ENCODE data around the gene NUP88. TPM values are rescaled to one million over a fixed set of nuclear protein-coding genes. Genes with fewer than 3 reads are reported as not detected.

The NUP88 gene
- polyA plus RNA-seq, 5 donors, result 54.1 to 82.8 (median 63.8) TPM

GRCh38 chr17:5422505-5422904, 3.0 kb upstream of the NUP88 start:
- DNase-seq, result no peak

GRCh38 chr17:5419959-5420653, 644 bp upstream of the NUP88 start, which contains the start of gene RPAIN:
TSS of gene RPAIN (plus strand) at chr17:5420182. CDS start at chr17:5420211, 29 bp downstream.
- peak in 1 of 2 donors; percentile 7 for DNase-seq

DNA sequence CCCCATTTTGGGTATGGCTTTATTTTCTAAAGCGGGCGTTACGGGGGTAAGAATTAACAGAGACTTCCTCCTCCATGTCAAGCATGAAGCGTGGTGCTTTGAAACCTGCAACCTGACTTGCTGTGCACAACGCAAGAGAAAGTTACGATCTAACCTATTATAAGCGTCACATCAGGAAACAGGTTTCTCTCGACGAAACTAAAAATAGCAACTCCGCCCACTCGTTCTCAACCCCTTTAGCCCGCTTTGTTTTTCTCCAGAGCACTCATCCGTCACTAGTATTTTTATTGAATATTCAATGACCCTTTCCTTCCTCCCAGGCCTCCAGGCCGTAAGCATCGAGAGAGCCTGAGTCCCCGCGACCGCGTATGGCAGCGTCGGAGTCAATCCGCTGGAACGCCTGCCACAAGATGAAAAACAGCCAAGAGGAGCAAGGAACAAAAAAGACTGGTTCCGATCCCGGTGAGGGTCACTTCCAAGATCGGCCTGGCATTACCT, 555 bp downstream of the NUP88 start:
- DNase-seq, result peak; percentile 16 to 33

DNA sequence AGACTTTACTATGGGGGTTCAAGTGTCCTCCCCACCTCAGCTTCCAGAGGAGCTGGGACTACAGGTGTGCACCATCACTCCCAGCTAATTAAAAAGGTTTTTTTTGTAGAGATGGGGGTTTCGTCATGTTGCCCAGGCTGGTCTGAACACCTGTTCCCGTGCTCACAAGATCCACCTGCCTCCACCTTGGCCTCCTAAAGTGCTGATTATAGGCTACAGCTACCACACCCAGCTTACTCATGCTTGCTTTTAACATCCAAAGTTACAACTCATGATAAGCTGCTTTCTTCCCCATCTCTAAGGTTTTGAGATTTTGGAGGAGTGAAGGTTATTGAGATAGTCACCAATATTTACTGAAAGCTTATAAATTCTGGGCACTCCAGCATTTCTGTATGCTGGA, 2.6 kb downstream of the NUP88 start:
- DNase-seq, result no peak

- DNase-seq, result no peak
These were observed 5.8 kb downstream of the NUP88 start for GRCh38 chr17:5413682-5414081.

DNA sequence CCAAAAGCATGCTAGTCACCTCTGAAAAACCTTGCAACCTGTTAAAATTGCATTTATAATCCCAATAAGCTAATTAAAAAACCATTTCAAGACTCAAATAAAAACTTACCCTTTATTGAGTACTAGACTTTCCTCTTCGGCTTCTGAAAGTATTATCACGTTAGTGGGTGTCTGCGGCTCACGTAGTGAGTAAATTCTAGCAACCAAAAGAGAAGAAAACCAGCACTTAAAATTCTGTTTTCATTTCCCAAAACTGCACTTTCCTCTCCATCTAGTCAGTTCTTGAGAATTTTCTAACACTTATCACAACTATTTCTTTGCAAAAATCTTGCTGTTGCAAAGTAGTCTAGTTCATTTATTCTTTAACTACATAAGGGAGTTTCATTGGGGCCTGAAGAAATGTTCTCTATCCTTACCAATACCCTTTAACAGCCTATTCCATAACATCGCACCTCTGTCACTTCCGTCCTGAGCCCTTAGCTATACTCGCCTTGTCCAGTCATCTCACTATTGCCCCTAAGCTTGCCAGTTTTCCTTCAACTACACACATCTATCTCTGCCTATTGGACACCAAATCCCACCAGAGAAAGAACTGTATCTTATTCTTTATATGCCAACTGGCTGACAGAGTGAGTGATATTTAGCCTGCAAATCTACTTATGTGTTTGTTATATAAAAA, 8.7 kb downstream of the NUP88 start:
- no peak for DNase-seq

DNA sequence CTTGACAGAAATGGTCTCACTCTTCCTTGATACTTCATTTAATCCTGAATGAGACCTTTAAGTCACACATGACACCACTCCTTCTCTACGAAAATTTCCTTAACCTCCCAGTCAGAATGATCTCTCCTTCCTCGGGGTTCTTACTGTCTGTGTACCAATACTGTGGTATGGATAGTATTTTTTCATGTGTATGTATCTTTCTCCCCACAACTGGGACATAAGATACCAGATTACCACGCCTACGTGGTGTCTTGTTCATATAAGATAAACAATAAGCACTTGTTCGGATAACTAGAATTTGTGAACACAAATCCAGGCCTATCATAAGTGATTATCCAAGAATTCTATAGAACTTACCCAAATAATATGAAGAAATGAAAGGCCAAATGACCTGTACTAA, 11.3 kb downstream of the NUP88 start:
- DNase-seq, result no peak

- DNase-seq, result no peak
These were observed 14.1 kb downstream of the NUP88 start for GRCh38 chr17:5405400-5405799.

GRCh38 chr17:5399767-5400166, 19.7 kb downstream of the NUP88 start:
- DNase-seq, result no peak

GRCh38 chr17:5396612-5397011, 22.9 kb downstream of the NUP88 start:
- no peak for DNase-seq

DNA sequence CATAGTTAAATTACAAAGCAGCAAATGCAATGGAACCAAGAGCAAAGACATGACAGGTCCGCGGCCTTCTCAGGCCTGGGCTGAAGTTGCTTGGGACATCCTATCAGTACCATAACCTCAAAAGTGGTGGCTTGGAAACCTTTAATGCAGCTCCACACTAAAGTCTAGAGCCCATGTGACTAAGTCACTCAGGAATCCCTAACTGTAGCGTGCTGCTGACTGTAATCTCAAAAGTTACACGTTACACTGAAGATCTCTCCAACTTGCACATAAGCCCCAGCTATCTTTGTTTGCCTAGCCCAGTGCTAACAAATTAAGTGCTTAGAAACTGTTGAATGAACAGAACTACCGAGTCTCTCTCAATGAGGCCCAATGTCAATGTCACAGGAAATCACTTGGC, 27.8 kb downstream of the NUP88 start:
- no peak for DNase-seq

DNA sequence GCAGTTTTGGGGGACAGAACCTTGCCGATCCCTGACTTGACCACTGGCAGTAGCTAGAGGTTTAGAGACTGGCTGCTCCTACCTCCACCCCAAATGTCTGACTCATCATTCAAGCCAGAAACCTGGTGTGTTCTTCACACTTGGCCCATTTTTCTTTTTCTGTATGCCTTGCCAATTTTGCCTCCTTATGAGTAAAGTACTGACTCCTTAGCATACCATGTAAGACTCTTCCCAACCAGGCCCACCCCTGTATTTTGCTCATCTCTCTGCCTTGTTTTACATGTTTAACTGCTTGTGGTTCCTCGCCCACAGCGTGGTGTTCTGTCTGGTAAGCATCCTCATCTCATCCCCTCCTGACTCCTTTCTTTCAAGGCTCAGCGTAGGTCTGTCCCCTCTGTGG, 37.9 kb downstream of the NUP88 start:
- no peak for DNase-seq

DNA sequence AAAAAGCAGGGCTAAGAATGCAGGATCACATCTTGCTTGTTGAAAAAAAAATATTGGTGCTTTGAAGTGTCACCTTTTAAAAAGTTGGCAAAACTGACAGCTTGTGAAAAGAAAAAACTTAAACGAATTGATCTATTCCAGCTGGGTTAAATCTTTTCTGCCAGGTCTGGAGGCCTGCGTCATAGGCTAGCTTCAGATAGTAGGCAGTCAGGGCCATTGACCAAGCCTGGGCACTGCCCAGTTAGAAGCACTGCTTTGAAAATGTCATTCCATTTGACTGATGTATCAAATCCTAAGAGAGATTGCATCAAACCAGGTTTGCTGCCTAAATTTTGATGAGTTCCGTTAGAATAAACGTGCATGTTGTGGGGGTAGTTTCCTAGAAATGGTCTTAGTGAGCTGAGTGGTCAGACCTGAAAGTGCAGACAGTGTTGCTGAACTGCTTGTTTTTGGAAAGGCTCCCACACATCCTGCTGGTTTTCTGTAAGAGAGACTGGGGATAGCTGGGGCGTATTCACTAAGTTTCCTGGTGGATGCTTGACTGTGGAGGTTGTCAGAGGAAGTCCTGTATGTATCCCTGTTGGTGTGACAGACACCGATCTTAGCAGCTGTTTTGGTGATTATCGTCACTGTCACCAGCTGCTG, 38.8 kb downstream of the NUP88 start:
- no peak for DNase-seq

DNA sequence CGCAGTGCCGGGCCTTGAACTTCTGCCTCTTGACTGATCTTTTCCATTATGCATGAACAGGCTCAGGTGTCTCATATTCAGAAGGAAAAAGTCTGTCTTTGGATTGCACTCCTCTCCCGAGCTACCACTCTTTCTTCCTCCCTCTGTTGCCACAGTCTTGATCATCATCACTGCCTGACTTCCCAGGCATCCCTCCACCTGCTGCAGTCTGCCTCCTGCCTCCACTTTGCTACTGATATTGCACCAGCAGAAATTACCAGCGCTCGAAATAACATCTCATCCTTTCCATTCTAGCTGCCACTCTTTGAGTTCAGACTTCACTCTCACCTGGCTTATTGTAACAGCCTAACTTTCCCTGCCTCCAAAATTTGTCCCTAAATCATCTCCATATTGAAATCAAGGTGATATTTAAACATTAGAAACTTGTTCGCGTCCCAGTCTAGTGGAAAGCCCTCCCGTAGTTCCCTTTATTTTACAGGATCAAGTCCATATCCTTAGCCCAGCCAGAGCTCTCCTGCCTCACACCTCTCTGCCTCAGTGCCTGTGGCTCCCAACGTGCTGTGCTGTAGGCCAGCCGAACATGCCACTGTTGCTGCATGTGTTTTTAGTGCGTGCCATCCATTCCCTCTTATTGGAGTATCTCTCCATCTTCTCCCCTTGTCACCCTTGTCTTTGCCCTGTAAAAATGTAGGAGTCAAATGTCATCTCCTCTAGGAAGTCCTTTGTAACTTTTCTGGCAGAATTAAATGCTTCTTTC, 39.9 kb downstream of the NUP88 start:
- no peak for DNase-seq

DNA sequence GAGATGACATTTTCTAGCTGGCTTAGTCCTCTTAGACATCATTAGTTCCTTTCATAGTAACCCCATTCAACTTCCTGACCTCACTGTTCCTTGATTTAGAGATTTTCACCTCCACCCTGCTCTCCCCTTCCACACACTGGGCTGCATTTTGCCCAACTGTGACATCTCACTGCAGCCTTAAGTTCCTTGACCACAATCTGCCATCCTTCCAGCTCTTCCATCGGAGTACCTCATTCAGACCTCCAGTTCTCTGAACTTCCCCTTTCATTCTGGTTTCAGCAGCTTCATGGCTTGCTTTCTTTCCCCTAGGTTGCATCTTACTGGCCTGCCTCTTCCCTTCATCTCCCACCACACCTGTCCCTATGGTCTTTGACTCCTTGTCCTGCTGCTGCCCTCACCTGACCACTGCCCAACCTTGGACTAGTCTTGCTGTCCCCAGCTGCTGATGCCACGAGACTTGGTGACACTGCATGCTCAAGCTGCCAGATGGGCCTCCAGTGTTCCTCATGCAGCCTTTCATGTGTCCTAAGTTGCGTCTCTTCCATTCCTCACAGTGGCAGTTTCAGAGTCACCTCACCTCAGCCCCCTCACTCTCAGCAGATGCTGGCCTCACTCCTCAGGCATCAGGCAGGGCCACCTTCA, 40.8 kb downstream of the NUP88 start:
- DNase-seq, result no peak

DNA sequence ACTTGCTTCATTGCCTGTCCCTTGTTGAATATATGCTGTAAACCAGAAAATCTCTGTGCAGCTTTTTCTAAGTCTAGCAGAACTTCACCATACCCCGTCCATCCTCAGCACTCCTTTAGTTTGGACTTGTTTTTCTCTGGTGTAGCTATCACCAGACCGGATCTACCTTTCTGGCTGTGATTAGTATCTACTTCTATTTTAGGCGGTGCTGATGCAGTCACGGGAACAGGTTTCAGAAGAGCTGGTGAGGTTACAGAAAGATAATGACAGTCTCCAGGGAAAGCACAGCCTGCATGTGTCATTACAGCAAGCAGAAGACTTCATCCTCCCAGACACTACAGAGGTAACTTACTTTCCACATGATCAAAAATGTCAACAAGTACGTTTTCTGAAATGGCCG, 46.4 kb downstream of the NUP88 start:
- DNase-seq, result no peak

DNA sequence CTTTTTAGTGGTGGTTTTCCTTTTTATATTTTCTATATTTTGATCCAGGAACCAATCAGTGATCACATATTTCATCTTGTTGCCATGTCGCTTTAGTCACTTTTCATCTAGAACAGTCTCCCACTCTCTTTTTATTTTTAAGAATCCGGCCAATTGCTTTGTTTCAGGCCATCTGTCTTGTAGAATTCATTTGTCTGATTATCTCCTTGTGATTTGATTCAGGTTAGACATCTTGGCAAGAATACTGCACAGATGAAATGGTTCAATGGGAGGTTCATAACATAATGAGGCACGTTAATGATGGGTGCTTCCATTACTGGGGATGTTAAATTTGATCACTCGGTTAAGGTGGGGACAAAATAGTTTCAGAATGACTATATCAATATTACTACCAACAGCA, 49.1 kb downstream of the NUP88 start:
- no peak for DNase-seq

DNA sequence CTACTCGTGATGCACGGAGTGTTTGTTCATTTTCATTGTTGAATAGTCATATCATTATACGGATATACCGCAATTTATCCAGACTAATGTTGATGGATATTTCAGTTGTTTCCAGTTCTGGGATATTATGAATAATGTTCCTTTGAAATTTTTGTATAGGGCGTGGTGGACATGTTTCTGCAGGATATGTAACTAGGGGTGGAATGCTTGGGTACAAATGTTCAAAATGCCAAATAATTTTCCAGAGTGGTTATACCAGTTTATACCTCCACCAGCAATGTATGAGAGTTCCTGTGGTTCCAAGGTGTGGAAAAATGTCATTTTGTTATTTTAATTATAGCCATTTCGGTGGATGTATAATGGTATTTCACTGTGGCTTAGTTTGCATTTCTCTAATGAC, 53.6 kb downstream of the NUP88 start:
- DNase-seq, result no peak

GRCh38 chr17:5364696-5365095, 54.8 kb downstream of the NUP88 start:
- DNase-seq, result no peak

- no peak for DNase-seq
These were observed 55.3 kb downstream of the NUP88 start for GRCh38 chr17:5364156-5364555.

GRCh38 chr17:5362162-5362811, 57.2 kb downstream of the NUP88 start:
- DNase-seq, result no peak
